Panc1 (cell line): Measurements from ENCODE around the gene LSM6. TPM values are rescaled to one million over a fixed set of nuclear protein-coding genes. Genes with fewer than 3 reads are reported as not detected.

Source experiments
- ATAC-seq: fragments of 200-7000 bp; cut with Tn5 transposase; 2 replicates; pipeline ENCODE4 v1.9.1; 2020; ENCODE audit warnings: mild to moderate bottlenecking, moderate library complexity
- BruUV-seq: library from RNA; stranded (reverse); fragments of 400-500 nt; replicated peaks from 2 replicates; lab custom pipeline; 2021; lab: Mats Ljungman, UMichigan
- CTCF ChIA-PET: fragments of 300-600 bp; sonication (Branson Sonifier 250); formaldehyde crosslinking; loops from one replicate; lab custom pipeline; 2022; ENCODE audit warnings: antibody characterized with exemption; lab: Charles Lee
- POLR2A ChIA-PET: fragments of 300-600 bp; sonication (Branson Sonifier 250); formaldehyde crosslinking; loops from one replicate; lab custom pipeline; 2022; ENCODE audit warnings: antibody characterized with exemption; lab: Charles Lee
- DNase-seq: peaks from one replicate; pipeline ENCODE4 v3.0.0-alpha.2; 2010; ENCODE audit warnings: low read depth, low spot score
- H3K27ac ChIP-seq: 2 replicates; pipeline ENCODE4 v1.5.1; 2011; ENCODE audit warnings: mild to moderate bottlenecking, low read length, inconsistent platforms
- H3K27me3 ChIP-seq: fragments of 200-500 bp; sonication (Bioruptor generic); 2 replicates; pipeline ENCODE4 v1.6.0; 2014; ENCODE audit warnings: low read length, inconsistent platforms; ENCODE audit not compliant: control insufficient read depth, insufficient read depth
- H3K36me3 ChIP-seq: fragments of 200-500 bp; sonication (Bioruptor generic); 2 replicates; pipeline ENCODE4 v1.5.1; 2014; ENCODE audit warnings: inconsistent platforms, mild to moderate bottlenecking, low read length, moderate library complexity; ENCODE audit not compliant: control insufficient read depth, insufficient read depth
- H3K4me1 ChIP-seq: 2 replicates; pipeline ENCODE4 v1.5.1; 2011; ENCODE audit warnings: inconsistent platforms, mild to moderate bottlenecking, low read length, moderate library complexity; ENCODE audit not compliant: control insufficient read depth, insufficient read depth
- H3K4me3 ChIP-seq, 2 experiments: 2 replicates each; pipeline ENCODE4 v1.5.1; 2011 to 2012; ENCODE audit warnings: low read depth in 2 of 2, low read length in 2 of 2, mild to moderate bottlenecking in 2 of 2, inconsistent platforms in 1 of 2, moderate library complexity in 1 of 2
- H3K9me3 ChIP-seq: fragments of 200-500 bp; sonication (Bioruptor generic); 2 replicates; pipeline ENCODE4 v1.5.1; 2014; ENCODE audit warnings: low read depth, mild to moderate bottlenecking, inconsistent platforms, low read length, moderate library complexity; ENCODE audit not compliant: control insufficient read depth, insufficient read depth
- CTCF ChIP-seq: fragments of 450-650 bp; IDR thresholded peaks from 2 replicates; pipeline ENCODE4 v1.5.1; 2017; ENCODE audit warnings: mild to moderate bottlenecking
- POLR2AphosphoS5 ChIP-seq: IDR thresholded peaks from 2 replicates; pipeline ENCODE4 v1.6.1; 2012; ENCODE audit warnings: mild to moderate bottlenecking, low read depth, low read length, moderate library complexity
- REST ChIP-seq, 2 experiments: IDR thresholded peaks; 2 replicates each; pipeline ENCODE4 v1.6.1; 2011 to 2012; ENCODE audit warnings: low read depth in 2 of 2, control low read depth in 1 of 2, low read length in 1 of 2, mild to moderate bottlenecking in 1 of 2, moderate library complexity in 1 of 2; ENCODE audit not compliant: insufficient read depth in 1 of 2
- SIN3A ChIP-seq: IDR thresholded peaks from 2 replicates; pipeline ENCODE4 v1.6.1; 2012; ENCODE audit warnings: low read depth, mild to moderate bottlenecking, low read length, moderate library complexity, borderline replicate concordance; ENCODE audit not compliant: insufficient read depth
- TCF7L2 ChIP-seq: IDR thresholded peaks from 2 replicates; pipeline ENCODE4 v1.6.1; 2011; ENCODE audit warnings: mild to moderate bottlenecking, low read depth, low read length, inconsistent platforms
- in situ Hi-C: cut with HindIII; loops from 2 replicates; pipeline ENCODE4 v1.10.0; 2016; ENCODE audit warnings: low sequenced_read_pairs, low pct_unique_long_range_greater_than_20kb
- intact Hi-C: fragments of 100-400 bp; cut with micrococcal nuclease; formaldehyde crosslinking; loops from one replicate; pipeline ENCODE4 v1.10.0; 2022; ENCODE audit not compliant: unreplicated experiment
- total RNA-seq: library from RNA; stranded (reverse); gene quantifications from one replicate; pipeline ENCODE4 v1.2.1, GENCODE V29; 2021; ENCODE audit not compliant: unreplicated experiment

The LSM6 gene
- total RNA-seq, 1 experiment from 2014 or later: 15.9 TPM

- no peaks in the 10 kb centered on the region for H3K36me3 ChIP-seq
- no peaks in the 10 kb centered on the region for H3K4me1 ChIP-seq
- no TSS peak for BruUV-seq
- H3K9me3 ChIP-seq: no peaks in the 10 kb centered on the region
- no peak for TF ChIP-seq REST (IDR thresholded peaks at IDR 0.05; ENCODE audit: insufficient read depth in 1 of 2, low read depth in 2 of 2, low read length in 1 of 2)
- TF ChIP-seq TCF7L2: no peak
- no peak for TF ChIP-seq CTCF
- TF ChIP-seq POLR2AphosphoS5: no peak
- TF ChIP-seq SIN3A: no peak
- no peak overlapping the region for H3K27ac ChIP-seq
- in situ Hi-C loops (no loop called here), intact Hi-C loops (no loop called here)
- ChIA-PET POLR2A (no interaction called here), CTCF (no interaction called here)
- DNase-seq: no peak
- ATAC-seq: no peak
- no peak overlapping the region for H3K4me3 ChIP-seq
- H3K27me3 ChIP-seq: no peaks in the 10 kb centered on the region; the same call in 1 of the 2 replicates
These were observed 17.3 kb upstream of the LSM6 start for GRCh38 chr4:146158036-146158745.

GRCh38 chr4:146159384-146160058, 16.0 kb upstream of the LSM6 start:
- Histone ChIP-seq H3K9me3 (no peaks in the 10 kb centered on the region), H3K27ac (no peak overlapping the region), H3K27me3 (no peaks in the 10 kb centered on the region; the same call in 1 of the 2 replicates), H3K4me3 (no peak overlapping the region), H3K36me3 (no peaks in the 10 kb centered on the region), H3K4me1 (no peaks in the 10 kb centered on the region)
- intact Hi-C loops: no loop called here
- ATAC-seq (no peak), DNase-seq (no peak)
- TF ChIP-seq REST (IDR thresholded peaks at IDR 0.05; ENCODE audit: insufficient read depth in 1 of 2, low read depth in 2 of 2, low read length in 1 of 2) (no peak), SIN3A (no peak), POLR2AphosphoS5 (no peak), TCF7L2 (no peak), CTCF (no peak)
- BruUV-seq: no TSS peak
- in situ Hi-C loops: no loop called here
- ChIA-PET CTCF (no interaction called here), POLR2A (no interaction called here)
